K562 (cell line): ENCODE results near the gene PSMB4. TPM values are rescaled to one million over a fixed set of nuclear protein-coding genes. Genes with fewer than 3 reads are reported as not detected.

Experiments
- ARID1B ChIP-seq: fragments of 450-650 bp; IDR thresholded peaks from 2 replicates; pipeline ENCODE4 v1.6.1; 2016; ENCODE audit warnings: antibody characterized with exemption, mild to moderate bottlenecking, inconsistent platforms
- ARID2 ChIP-seq: fragments of 450-650 bp; IDR thresholded peaks from 2 replicates; pipeline ENCODE4 v1.6.1; 2017; ENCODE audit warnings: antibody characterized with exemption, mild to moderate bottlenecking
- CBFA2T2 ChIP-seq: fragments of 450-650 bp; conservative IDR thresholded peaks from 2 replicates; pipeline ENCODE4 v1.6.1; 2017; ENCODE audit warnings: mild to moderate bottlenecking
- CCNT2 ChIP-seq: IDR thresholded peaks from 2 replicates; pipeline ENCODE4 v1.6.1; 2011; ENCODE audit warnings: borderline replicate concordance, low read depth, mild to moderate bottlenecking, moderate library complexity, mixed read lengths, low read length; ENCODE audit not compliant: insufficient read length; ENCODE audit errors: extremely low read depth
- DACH1 ChIP-seq: fragments of 450-650 bp; IDR thresholded peaks from 2 replicates; pipeline ENCODE4 v1.6.1; 2018; ENCODE audit not compliant: partially characterized antibody
- EGR1 ChIP-seq: fragments of 450-650 bp; conservative IDR thresholded peaks from 2 replicates; pipeline ENCODE4 v1.6.1; 2017; ENCODE audit warnings: mild to moderate bottlenecking
- FOSL1 ChIP-seq: fragments of 200-800 bp; sonication (Bioruptor generic); conservative IDR thresholded peaks from 2 replicates; pipeline ENCODE4 v1.6.1; 2016; ENCODE audit warnings: missing genetic modification characterization, missing compliant biosample characterization
- FOXJ3 ChIP-seq: sonication (generic); formaldehyde crosslinking; IDR thresholded peaks from 2 replicates; pipeline ENCODE4 v1.4.0; 2020; ENCODE audit warnings: mild to moderate bottlenecking, missing genetic modification reagents
- FUS ChIP-seq: fragments of 200-400 bp; formaldehyde crosslinking; optimal IDR thresholded peaks from 2 replicates; pipeline ENCODE3; 2017; ENCODE audit warnings: low read depth, low read length
- HNRNPUL1 ChIP-seq: fragments of 200-400 bp; formaldehyde crosslinking; IDR thresholded peaks from 2 replicates; pipeline ENCODE4 v1.6.1; 2017; ENCODE audit warnings: low read length
- IFI16 ChIP-seq: fragments of 250-450 bp; sonication (Bioruptor Pico); IDR thresholded peaks from 2 replicates; pipeline ENCODE4 v2.1.2; 2022; ENCODE audit warnings: mild to moderate bottlenecking, inconsistent platforms
- MEF2A ChIP-seq: IDR thresholded peaks from 2 replicates; pipeline ENCODE4 v1.6.1; 2011; ENCODE audit warnings: low read depth, mild to moderate bottlenecking, low read length, moderate library complexity; ENCODE audit not compliant: control insufficient read depth
- MLLT1 ChIP-seq, 2 experiments: fragments of 450-650 bp; IDR thresholded peaks; 2 replicates each; pipeline ENCODE4 v1.6.1; 2016
- NR2C2 ChIP-seq, 2 experiments: fragments of 200-800 bp in 1 of 2; sonication (Bioruptor generic) in 1 of 2; sonication (generic) in 1 of 2; formaldehyde crosslinking in 1 of 2; IDR thresholded peaks; 2 replicates each; pipeline versions ENCODE4 v1.6.1 to v1.8.0; 2016 to 2022; ENCODE audit warnings: mild to moderate bottlenecking in 1 of 2, missing compliant biosample characterization in 1 of 2, missing genetic modification characterization in 1 of 2, missing genetic modification reagents in 1 of 2
- TAF1 ChIP-seq: IDR thresholded peaks from 2 replicates; pipeline ENCODE4 v1.6.1; 2011; ENCODE audit warnings: mild to moderate bottlenecking, low read length, moderate library complexity; ENCODE audit not compliant: insufficient read depth, control insufficient read depth, severe bottlenecking; ENCODE audit errors: extremely low read depth
- TAL1 ChIP-seq: fragments of 450-650 bp; IDR thresholded peaks from 2 replicates; pipeline ENCODE4 v1.6.1; 2016; ENCODE audit warnings: mild to moderate bottlenecking
- ZBTB8A ChIP-seq: fragments of 450-650 bp; IDR thresholded peaks from 2 replicates; pipeline ENCODE4 v1.6.1; 2018; ENCODE audit warnings: mild to moderate bottlenecking, moderate library complexity; ENCODE audit not compliant: partially characterized antibody
- ZNF124 ChIP-seq: sonication (generic); formaldehyde crosslinking; IDR thresholded peaks from 2 replicates; pipeline ENCODE4 v1.8.1; 2022; ENCODE audit warnings: missing genetic modification reagents
- ZNF551 ChIP-seq: fragments of 250-450 bp; sonication (Bioruptor Pico); IDR thresholded peaks from 2 replicates; pipeline ENCODE4 v1.5.0; 2021; ENCODE audit warnings: mild to moderate bottlenecking, moderate library complexity
- polyA plus RNA-seq, 8 experiments: library from polyadenylated mRNA; depleted of rRNA in 4 of 8; stranded (reverse) in 5 of 8; unstranded in 3 of 8; fragments of >200 nt; fragmentation: Nextera tagmentation in 2 of 8; fragmentation: Illumina TruSeq in 1 of 8; extraction: Ambion mirVana in 2 of 8; extraction: Trizol in 1 of 8; gene quantifications; 2 replicates each; pipeline versions ENCODE4 v1.2.1 to v1.2.3, GENCODE V29; 2011 to 2014; ENCODE audit warnings: inconsistent platforms in 1 of 8, missing spikeins in 1 of 8
- total RNA-seq, 7 experiments: library from RNA; depleted of rRNA in 6 of 7; stranded (reverse); fragments of >200 nt in 6 of 7; fragmentation: Illumina TruSeq in 2 of 7; extraction: Trizol in 2 of 7; gene quantifications; 2 replicates each; pipeline versions ENCODE4 v1.2.1 to v1.2.3, GENCODE V29; 2011 to 2021; ENCODE audit warnings: low replicate concordance in 1 of 7
- TF ChIP-seq, protein P1 (sequence below): sonication (generic); formaldehyde crosslinking; IDR thresholded peaks from 2 replicates; pipeline ENCODE4 v1.8.1; 2022; ENCODE audit warnings: missing genetic modification reagents
- TF ChIP-seq, protein P2 (sequence below): fragments of 450-650 bp; IDR thresholded peaks from 2 replicates; pipeline ENCODE4 v1.6.1; 2016; ENCODE audit warnings: borderline replicate concordance
- TF ChIP-seq, protein P3 (sequence below): fragments of 450-650 bp; IDR thresholded peaks from 2 replicates; pipeline ENCODE4 v1.7.1; 2018; ENCODE audit warnings: mild to moderate bottlenecking, low read depth; ENCODE audit not compliant: partially characterized antibody

The PSMB4 gene
- total and polyA plus RNA-seq, 9 of the 15 experiments (the other 6 are each of a cell fraction or from before 2014, with no cell fraction given): 397 to 674 (median 475) TPM

- peak; percentile 35; the same call in 1 of the 2 replicates for TF ChIP-seq TAL1
- TF ChIP-seq ZNF551 (CRISPR knock-in tag): no peak
- no peak; the same call in 1 of the 2 replicates for TF ChIP-seq EGR1
- no peak for TF ChIP-seq FUS
- TF ChIP-seq ARID1B: peak; percentile 65
- TF ChIP-seq, protein P1, sequence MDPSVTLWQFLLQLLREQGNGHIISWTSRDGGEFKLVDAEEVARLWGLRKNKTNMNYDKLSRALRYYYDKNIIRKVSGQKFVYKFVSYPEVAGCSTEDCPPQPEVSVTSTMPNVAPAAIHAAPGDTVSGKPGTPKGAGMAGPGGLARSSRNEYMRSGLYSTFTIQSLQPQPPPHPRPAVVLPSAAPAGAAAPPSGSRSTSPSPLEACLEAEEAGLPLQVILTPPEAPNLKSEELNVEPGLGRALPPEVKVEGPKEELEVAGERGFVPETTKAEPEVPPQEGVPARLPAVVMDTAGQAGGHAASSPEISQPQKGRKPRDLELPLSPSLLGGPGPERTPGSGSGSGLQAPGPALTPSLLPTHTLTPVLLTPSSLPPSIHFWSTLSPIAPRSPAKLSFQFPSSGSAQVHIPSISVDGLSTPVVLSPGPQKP: no peak
- TF ChIP-seq HNRNPUL1: no peak
- TF ChIP-seq, protein P2, sequence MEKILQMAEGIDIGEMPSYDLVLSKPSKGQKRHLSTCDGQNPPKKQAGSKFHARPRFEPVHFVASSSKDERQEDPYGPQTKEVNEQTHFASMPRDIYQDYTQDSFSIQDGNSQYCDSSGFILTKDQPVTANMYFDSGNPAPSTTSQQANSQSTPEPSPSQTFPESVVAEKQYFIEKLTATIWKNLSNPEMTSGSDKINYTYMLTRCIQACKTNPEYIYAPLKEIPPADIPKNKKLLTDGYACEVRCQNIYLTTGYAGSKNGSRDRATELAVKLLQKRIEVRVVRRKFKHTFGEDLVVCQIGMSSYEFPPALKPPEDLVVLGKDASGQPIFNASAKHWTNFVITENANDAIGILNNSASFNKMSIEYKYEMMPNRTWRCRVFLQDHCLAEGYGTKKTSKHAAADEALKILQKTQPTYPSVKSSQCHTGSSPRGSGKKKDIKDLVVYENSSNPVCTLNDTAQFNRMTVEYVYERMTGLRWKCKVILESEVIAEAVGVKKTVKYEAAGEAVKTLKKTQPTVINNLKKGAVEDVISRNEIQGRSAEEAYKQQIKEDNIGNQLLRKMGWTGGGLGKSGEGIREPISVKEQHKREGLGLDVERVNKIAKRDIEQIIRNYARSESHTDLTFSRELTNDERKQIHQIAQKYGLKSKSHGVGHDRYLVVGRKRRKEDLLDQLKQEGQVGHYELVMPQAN: no peak
- TF ChIP-seq ZNF124 (CRISPR knock-in tag): no peak
- TF ChIP-seq ARID2: no peak
- no peak for TF ChIP-seq FOXJ3 (CRISPR knock-in tag)
- TF ChIP-seq CCNT2: no peak
- no peak for TF ChIP-seq IFI16 (CRISPR knock-in tag)
- peak; percentile 82 for TF ChIP-seq CBFA2T2
- TF ChIP-seq MLLT1 (IDR thresholded peaks at IDR 0.05): no peak
- no peak for TF ChIP-seq DACH1
- peak; percentile 12 for TF ChIP-seq TAF1
- TF ChIP-seq NR2C2 (CRISPR knock-in tag; IDR thresholded peaks at IDR 0.05): no peak
- TF ChIP-seq NR2C2 (tag; IDR thresholded peaks at IDR 0.05): no peak
- no peak for TF ChIP-seq MEF2A
- no peak for TF ChIP-seq FOSL1
- TF ChIP-seq ZBTB8A: no peak
- TF ChIP-seq, protein P3, sequence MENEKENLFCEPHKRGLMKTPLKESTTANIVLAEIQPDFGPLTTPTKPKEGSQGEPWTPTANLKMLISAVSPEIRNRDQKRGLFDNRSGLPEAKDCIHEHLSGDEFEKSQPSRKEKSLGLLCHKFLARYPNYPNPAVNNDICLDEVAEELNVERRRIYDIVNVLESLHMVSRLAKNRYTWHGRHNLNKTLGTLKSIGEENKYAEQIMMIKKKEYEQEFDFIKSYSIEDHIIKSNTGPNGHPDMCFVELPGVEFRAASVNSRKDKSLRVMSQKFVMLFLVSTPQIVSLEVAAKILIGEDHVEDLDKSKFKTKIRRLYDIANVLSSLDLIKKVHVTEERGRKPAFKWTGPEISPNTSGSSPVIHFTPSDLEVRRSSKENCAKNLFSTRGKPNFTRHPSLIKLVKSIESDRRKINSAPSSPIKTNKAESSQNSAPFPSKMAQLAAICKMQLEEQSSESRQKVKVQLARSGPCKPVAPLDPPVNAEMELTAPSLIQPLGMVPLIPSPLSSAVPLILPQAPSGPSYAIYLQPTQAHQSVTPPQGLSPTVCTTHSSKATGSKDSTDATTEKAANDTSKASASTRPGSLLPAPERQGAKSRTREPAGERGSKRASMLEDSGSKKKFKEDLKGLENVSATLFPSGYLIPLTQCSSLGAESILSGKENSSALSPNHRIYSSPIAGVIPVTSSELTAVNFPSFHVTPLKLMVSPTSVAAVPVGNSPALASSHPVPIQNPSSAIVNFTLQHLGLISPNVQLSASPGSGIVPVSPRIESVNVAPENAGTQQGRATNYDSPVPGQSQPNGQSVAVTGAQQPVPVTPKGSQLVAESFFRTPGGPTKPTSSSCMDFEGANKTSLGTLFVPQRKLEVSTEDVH: no peak
These were observed 29.0 kb upstream of the PSMB4 start (continued) for GRCh38 chr1:151370211-151370911.
